ENCODE measurements around the gene FAM72A. TPM values are rescaled to one million over a fixed set of nuclear protein-coding genes. Genes with fewer than 3 reads are reported as not detected.

The FAM72A gene
- total RNA-seq, 1 experiment from 2014 or later, result 21.8 TPM

DNA sequence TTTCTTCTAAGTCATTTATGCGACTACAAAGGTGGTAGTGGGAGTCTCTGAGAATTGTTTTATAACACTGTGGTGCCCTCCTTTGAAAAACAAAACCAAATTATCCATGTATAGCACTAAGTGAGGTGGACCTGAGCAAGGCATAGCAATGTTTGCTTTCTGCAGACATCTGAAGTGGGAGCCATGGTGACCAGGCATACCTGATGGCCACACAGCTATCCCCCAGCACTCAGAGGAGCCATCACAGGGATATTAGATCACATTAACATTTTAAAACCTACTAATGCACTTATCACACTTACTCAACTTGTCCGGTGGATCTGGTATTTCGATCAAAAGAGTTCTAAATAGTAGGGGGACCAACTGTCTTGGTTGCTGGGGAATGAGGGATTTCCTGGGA, 60.6 kb downstream of the FAM72A start:
- no peaks in the 10 kb centered on the region for H3K9me3 Mint-ChIP-seq (ENCODE audit: unreplicated experiment)
- CTCF ChIA-PET, result interaction anchor here (1.0 kb wide), 1 partner anchor 337 kb away, joined by 3 read pairs; no protein-coding TSS in a partner anchor
- H3K4me3 Mint-ChIP-seq (ENCODE audit: unreplicated experiment), result no peak overlapping the region
- intact Hi-C loops (cut with micrococcal nuclease), result no loop called here
- no peaks in the 10 kb centered on the region for H3K4me1 Mint-ChIP-seq (ENCODE audit: insufficient read depth, unreplicated experiment)
- TF ChIP-seq, protein P1, sequence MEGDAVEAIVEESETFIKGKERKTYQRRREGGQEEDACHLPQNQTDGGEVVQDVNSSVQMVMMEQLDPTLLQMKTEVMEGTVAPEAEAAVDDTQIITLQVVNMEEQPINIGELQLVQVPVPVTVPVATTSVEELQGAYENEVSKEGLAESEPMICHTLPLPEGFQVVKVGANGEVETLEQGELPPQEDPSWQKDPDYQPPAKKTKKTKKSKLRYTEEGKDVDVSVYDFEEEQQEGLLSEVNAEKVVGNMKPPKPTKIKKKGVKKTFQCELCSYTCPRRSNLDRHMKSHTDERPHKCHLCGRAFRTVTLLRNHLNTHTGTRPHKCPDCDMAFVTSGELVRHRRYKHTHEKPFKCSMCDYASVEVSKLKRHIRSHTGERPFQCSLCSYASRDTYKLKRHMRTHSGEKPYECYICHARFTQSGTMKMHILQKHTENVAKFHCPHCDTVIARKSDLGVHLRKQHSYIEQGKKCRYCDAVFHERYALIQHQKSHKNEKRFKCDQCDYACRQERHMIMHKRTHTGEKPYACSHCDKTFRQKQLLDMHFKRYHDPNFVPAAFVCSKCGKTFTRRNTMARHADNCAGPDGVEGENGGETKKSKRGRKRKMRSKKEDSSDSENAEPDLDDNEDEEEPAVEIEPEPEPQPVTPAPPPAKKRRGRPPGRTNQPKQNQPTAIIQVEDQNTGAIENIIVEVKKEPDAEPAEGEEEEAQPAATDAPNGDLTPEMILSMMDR (IDR thresholded peaks at IDR 0.05; ENCODE audit: unreplicated experiment), result no peak
- H3K36me3 Mint-ChIP-seq (ENCODE audit: insufficient read depth, unreplicated experiment), result no peaks in the 10 kb centered on the region
- POLR2A ChIA-PET, result interaction anchor here (0.6 to 0.7 kb wide), 2 partner anchors 371 to 1543 kb away, joined by 3 to 4 read pairs; no protein-coding TSS in a partner anchor
- no peak for DNase-seq (ENCODE audit: unreplicated experiment)
- BruUV-seq (replicated peaks), result no TSS peak
- peaks cover 88% of the 10 kb centered on the region for H3K27me3 Mint-ChIP-seq (ENCODE audit: insufficient read depth, unreplicated experiment)
- H3K27ac Mint-ChIP-seq (ENCODE audit: low read depth, unreplicated experiment), result no peak overlapping the region

DNA sequence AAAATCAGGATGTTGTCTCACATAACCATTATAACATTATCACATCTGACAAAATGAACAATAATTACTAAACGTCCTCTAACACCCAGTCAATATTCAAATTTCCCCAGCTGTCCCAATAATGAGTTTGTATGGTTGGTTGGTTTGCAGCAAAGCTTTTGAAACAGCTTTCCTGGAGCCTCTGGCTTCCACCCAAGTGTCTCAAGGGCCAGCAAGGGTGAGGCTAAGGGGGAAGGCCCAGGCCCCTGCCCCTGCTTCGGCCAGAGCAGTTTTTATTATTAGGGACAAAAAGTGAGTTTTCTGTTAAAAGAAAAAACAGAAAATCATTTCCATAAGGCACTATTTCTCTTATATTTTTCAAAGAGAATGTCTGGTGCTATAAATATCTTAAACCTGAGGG, 66.4 kb downstream of the FAM72A start:
- no peaks in the 10 kb centered on the region for H3K9me3 Mint-ChIP-seq (ENCODE audit: unreplicated experiment)
- DNase-seq (ENCODE audit: unreplicated experiment), result no peak
- TF ChIP-seq, protein P1 (IDR thresholded peaks at IDR 0.05; ENCODE audit: unreplicated experiment), result no peak
- peaks cover 39% of the 10 kb centered on the region for H3K27me3 Mint-ChIP-seq (ENCODE audit: insufficient read depth, unreplicated experiment)
- H3K27ac Mint-ChIP-seq (ENCODE audit: low read depth, unreplicated experiment), result no peak overlapping the region
- H3K4me3 Mint-ChIP-seq (ENCODE audit: unreplicated experiment), result no peak overlapping the region
- H3K4me1 Mint-ChIP-seq (ENCODE audit: insufficient read depth, unreplicated experiment), result no peaks in the 10 kb centered on the region
- no peaks in the 10 kb centered on the region for H3K36me3 Mint-ChIP-seq (ENCODE audit: insufficient read depth, unreplicated experiment)
- intact Hi-C loops (cut with micrococcal nuclease), result no loop called here
- BruUV-seq (replicated peaks), result no TSS peak
- POLR2A ChIA-PET, result interaction anchor here (0.6 kb wide), 1 partner anchor 14 kb away, joined by 3 read pairs; no protein-coding TSS in a partner anchor
- CTCF ChIA-PET, result interaction anchor here (0.7 to 1.0 kb wide), 2 partner anchors 8 to 16 kb away, joined by 3 to 5 read pairs; no protein-coding TSS in a partner anchor

Other genes with a start within 250 kb of the FAM72A start
- gene RAB7B, start 199.4 kb downstream of the FAM72A start, total RNA-seq (2022), result 1.6 and 3.6 TPM in 2 replicates
- 0.79 and 0.81 TPM in 2 replicates for gene CTSE, start 178.9 kb downstream of the FAM72A start, total RNA-seq (2022)
- not detected in 2 replicates for gene RHEX, start 149.7 kb downstream of the FAM72A start, total RNA-seq (2022)
- not detected in 2 replicates for gene AVPR1B, start 85.5 kb downstream of the FAM72A start, total RNA-seq (2022)
- gene SRGAP2, start 702 bp upstream of the FAM72A start, total RNA-seq (2022), result 72.1 and 78.0 TPM in 2 replicates

Data from MCF 10A (cell line).